Measurements from ENCODE around the gene IFT81. TPM values are rescaled to one million over a fixed set of nuclear protein-coding genes. Genes with fewer than 3 reads are reported as not detected.

IFT81 gene
- total and polyA plus RNA-seq, 2 experiments from 2014 or later = 12.6 to 13.7 TPM

- no peak for DNase-seq (ENCODE audit: low spot score)
- no peaks in the 10 kb centered on the region for H3K27me3 ChIP-seq
- no peaks in the 10 kb centered on the region for H3K79me2 ChIP-seq
- 100% methylated on average over 1 of the region's 1 CpG for WGBS (ENCODE audit: low lambda C conversion rate, missing lambda C conversion rate)
- no peak overlapping the region for H2AFZ ChIP-seq
- peaks cover 15% of the 10 kb centered on the region for H3K4me1 ChIP-seq (ENCODE audit: insufficient read depth)
- H3K36me3 ChIP-seq (replicated peaks; ENCODE audit: insufficient read depth, low read depth) = no peaks in the 10 kb centered on the region
- H3K9me3 ChIP-seq (ENCODE audit: low read depth) = no peaks in the 10 kb centered on the region
- H3K4me2 ChIP-seq = no peak overlapping the region
- H3K9me2 ChIP-seq (replicated peaks; ENCODE audit: insufficient read depth) = no peaks in the 10 kb centered on the region
- TF ChIP-seq CTCF (IDR thresholded peaks at IDR 0.05; ENCODE audit: poor library complexity) (no peak), EZH2phosphoT487 (IDR thresholded peaks at IDR 0.05; ENCODE audit: low read depth, severe bottlenecking, unreplicated experiment) (no peak), EZH2 (IDR thresholded peaks at IDR 0.05; ENCODE audit: borderline replicate concordance) (no peak)
- peak overlapping the region; percentile 64 for H3K27ac ChIP-seq
- H4K20me1 ChIP-seq (ENCODE audit: insufficient read depth, poor library complexity, severe bottlenecking) = no peaks in the 10 kb centered on the region
- H3K4me3 ChIP-seq = no peak overlapping the region
Observed at GRCh38 chr12:110235383-110235782, 111.2 kb downstream of the IFT81 start.

GRCh38 chr12:110243227-110243626, 119.1 kb downstream of the IFT81 start:
- Histone ChIP-seq H3K4me1 (ENCODE audit: insufficient read depth) (peaks cover 37% of the 10 kb centered on the region), H3K79me2 (no peaks in the 10 kb centered on the region), H3K27me3 (no peaks in the 10 kb centered on the region), H4K20me1 (ENCODE audit: insufficient read depth, poor library complexity, severe bottlenecking) (no peaks in the 10 kb centered on the region), H2AFZ (no peak overlapping the region), H3K9me2 (replicated peaks; ENCODE audit: insufficient read depth) (no peaks in the 10 kb centered on the region), H3K9me3 (ENCODE audit: low read depth) (no peaks in the 10 kb centered on the region), H3K27ac (no peak overlapping the region), H3K36me3 (replicated peaks; ENCODE audit: insufficient read depth, low read depth) (no peaks in the 10 kb centered on the region), H3K4me3 (no peak overlapping the region), H3K4me2 (no peak overlapping the region)
- DNase-seq (ENCODE audit: low spot score) = no peak
- TF ChIP-seq EZH2 (IDR thresholded peaks at IDR 0.05; ENCODE audit: borderline replicate concordance) (no peak), CTCF (IDR thresholded peaks at IDR 0.05; ENCODE audit: poor library complexity) (no peak), EZH2phosphoT487 (IDR thresholded peaks at IDR 0.05; ENCODE audit: low read depth, severe bottlenecking, unreplicated experiment) (no peak)
- WGBS (ENCODE audit: low lambda C conversion rate, missing lambda C conversion rate) = 88% methylated on average over 5 of the region's 5 CpGs

- H3K27ac ChIP-seq = no peak overlapping the region
- H3K9me3 ChIP-seq (ENCODE audit: low read depth) = no peaks in the 10 kb centered on the region
- no peaks in the 10 kb centered on the region for H4K20me1 ChIP-seq (ENCODE audit: insufficient read depth, poor library complexity, severe bottlenecking)
- 74% methylated on average over 12 of the region's 12 CpGs for WGBS (ENCODE audit: low lambda C conversion rate, missing lambda C conversion rate)
- H3K36me3 ChIP-seq (replicated peaks; ENCODE audit: insufficient read depth, low read depth) = no peaks in the 10 kb centered on the region
- no peak overlapping the region for H3K4me2 ChIP-seq
- no peak overlapping the region for H3K4me3 ChIP-seq
- peaks cover 48% of the 10 kb centered on the region for H3K4me1 ChIP-seq (ENCODE audit: insufficient read depth)
- H3K9me2 ChIP-seq (replicated peaks; ENCODE audit: insufficient read depth) = no peaks in the 10 kb centered on the region
- no peak overlapping the region for H2AFZ ChIP-seq
- no peaks in the 10 kb centered on the region for H3K79me2 ChIP-seq
- H3K27me3 ChIP-seq = no peaks in the 10 kb centered on the region
- no peak for TF ChIP-seq CTCF (IDR thresholded peaks at IDR 0.05; ENCODE audit: poor library complexity)
- no peak for TF ChIP-seq EZH2 (IDR thresholded peaks at IDR 0.05; ENCODE audit: borderline replicate concordance)
- TF ChIP-seq EZH2phosphoT487 (IDR thresholded peaks at IDR 0.05; ENCODE audit: low read depth, severe bottlenecking, unreplicated experiment) = no peak
- no peak for DNase-seq (ENCODE audit: low spot score)
Observed at GRCh38 chr12:110244372-110244771, 120.2 kb downstream of the IFT81 start.

GRCh38 chr12:110244829-110245228, 120.7 kb downstream of the IFT81 start:
- Histone ChIP-seq H3K4me1 (ENCODE audit: insufficient read depth) (peaks cover 52% of the 10 kb centered on the region), H3K4me2 (no peak overlapping the region), H3K36me3 (replicated peaks; ENCODE audit: insufficient read depth, low read depth) (no peaks in the 10 kb centered on the region), H3K9me3 (ENCODE audit: low read depth) (no peaks in the 10 kb centered on the region), H3K9me2 (replicated peaks; ENCODE audit: insufficient read depth) (no peaks in the 10 kb centered on the region), H4K20me1 (ENCODE audit: insufficient read depth, poor library complexity, severe bottlenecking) (no peaks in the 10 kb centered on the region), H3K27me3 (no peaks in the 10 kb centered on the region), H3K79me2 (no peaks in the 10 kb centered on the region), H3K27ac (no peak overlapping the region), H3K4me3 (no peak overlapping the region), H2AFZ (no peak overlapping the region)
- no peak for DNase-seq (ENCODE audit: low spot score)
- 28% methylated on average over 8 of the region's 8 CpGs for WGBS (ENCODE audit: low lambda C conversion rate, missing lambda C conversion rate)
- TF ChIP-seq EZH2 (IDR thresholded peaks at IDR 0.05; ENCODE audit: borderline replicate concordance) (no peak), CTCF (IDR thresholded peaks at IDR 0.05; ENCODE audit: poor library complexity) (no peak), EZH2phosphoT487 (IDR thresholded peaks at IDR 0.05; ENCODE audit: low read depth, severe bottlenecking, unreplicated experiment) (no peak)
